GM18505 (cell line): ENCODE measurements around the gene TMPRSS9.

ENCODE experiments used
- ATAC-seq: cut with Tn5 transposase; IDR thresholded peaks from one replicate; pipeline ENCODE4 v1.9.1; 2021; ENCODE audit not compliant: unreplicated experiment
- POLR2A ChIP-seq: IDR thresholded peaks from 4 replicates; pipeline ENCODE4 v1.6.1; 2011; ENCODE audit warnings: borderline replicate concordance; ENCODE audit not compliant: insufficient read depth, insufficient read length; ENCODE audit errors: extremely low read depth

Gene TMPRSS9

GRCh38 chr19:2354670-2355069 lies 5.4 kb upstream of the TMPRSS9 start:
- no peak for TF ChIP-seq POLR2A
- no peak for ATAC-seq

GRCh38 chr19:2355168-2356035 lies 4.7 kb upstream of the TMPRSS9 start:
- no peak for TF ChIP-seq POLR2A
- no peak for ATAC-seq

GRCh38 chr19:2356036-2356646 lies 3.9 kb upstream of the TMPRSS9 start:
- no peak for TF ChIP-seq POLR2A
- ATAC-seq = no peak

GRCh38 chr19:2357279-2358206 lies 2.5 kb upstream of the TMPRSS9 start:
- TF ChIP-seq POLR2A = no peak

GRCh38 chr19:2358548-2359173 lies 1.4 kb upstream of the TMPRSS9 start:
- no peak for ATAC-seq
- TF ChIP-seq POLR2A = no peak

More at GRCh38 chr19:2357279-2358206, 2.5 kb upstream of the TMPRSS9 start:
- ATAC-seq = no peak

GRCh38 chr19:2360833-2361232 lies 768 bp downstream of the TMPRSS9 start:
- no peak for ATAC-seq
- TF ChIP-seq POLR2A = no peak

GRCh38 chr19:2361246-2362045 lies 1.4 kb downstream of the TMPRSS9 start:
- no peak for ATAC-seq
- no peak for TF ChIP-seq POLR2A

- no peak for TF ChIP-seq POLR2A
- no peak for ATAC-seq
Measured at GRCh38 chr19:2362046-2362969, 2.2 kb downstream of the TMPRSS9 start.

- ATAC-seq = no peak
Measured at GRCh38 chr19:2362970-2363300, 2.9 kb downstream of the TMPRSS9 start.

GRCh38 chr19:2363419-2363818 lies 3.4 kb downstream of the TMPRSS9 start:
- no peak for TF ChIP-seq POLR2A
- no peak for ATAC-seq

More at GRCh38 chr19:2362970-2363300, 2.9 kb downstream of the TMPRSS9 start:
- TF ChIP-seq POLR2A = no peak

GRCh38 chr19:2365201-2365970 lies 5.3 kb downstream of the TMPRSS9 start:
- no peak for ATAC-seq
- no peak for TF ChIP-seq POLR2A

GRCh38 chr19:2371656-2372055 lies 11.6 kb downstream of the TMPRSS9 start:
- TF ChIP-seq POLR2A = no peak
- ATAC-seq = no peak
